ENCODE results near the gene RXRB. TPM values are rescaled to one million over a fixed set of nuclear protein-coding genes. Genes with fewer than 3 reads are reported as not detected.

Gene RXRB
- total and polyA plus RNA-seq, 8 donors = 2.9 to 50.4 (median 16.6) TPM

DNA sequence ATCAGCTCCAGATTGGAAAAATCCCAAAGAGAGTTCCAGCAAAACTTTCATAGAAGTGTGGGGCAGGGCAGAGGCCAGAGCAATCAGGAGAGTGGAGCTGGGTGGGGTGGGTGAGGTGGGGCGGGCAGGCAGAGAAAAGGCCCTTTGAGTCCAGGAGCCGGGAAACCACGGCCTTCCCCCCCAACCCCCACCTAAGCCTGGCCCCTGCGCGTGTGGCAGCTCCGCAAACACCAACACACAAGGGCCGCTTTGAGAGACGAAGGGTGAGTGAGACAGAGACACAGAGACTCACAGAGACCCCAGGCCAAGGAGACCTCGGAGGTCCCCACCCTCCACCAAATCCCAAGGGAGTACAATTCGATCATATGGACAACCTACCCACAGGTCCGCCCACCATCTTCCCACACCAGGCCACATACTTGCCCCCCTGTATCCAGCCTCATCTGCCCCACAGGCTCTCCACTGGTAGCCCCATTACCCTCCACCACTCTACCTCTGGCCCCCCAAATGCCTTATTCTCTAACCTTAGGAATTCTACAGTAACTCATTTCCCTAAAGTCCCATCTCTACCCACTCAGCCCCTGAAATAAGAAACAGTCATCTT is 9.9 kb downstream of the RXRB start:
- WGBS, 5 donors = 66 to 81% (median 72%) methylated on average over 9 to 11 of the region's 11 CpGs
- no peak overlapping the region for H3K4me3 ChIP-seq
- H3K27me3 ChIP-seq = peaks cover 0 to 41% (median 18%) of the 10 kb centered on the region in 3 donors
- H3K27ac ChIP-seq = no peak overlapping the region
- TF ChIP-seq EP300 (IDR thresholded peaks at IDR 0.05) = no peak
- no peak for TF ChIP-seq POLR2A (IDR thresholded peaks at IDR 0.05)
- no peak for TF ChIP-seq POLR2AphosphoS5 (IDR thresholded peaks at IDR 0.05)
- TF ChIP-seq, protein P1, sequence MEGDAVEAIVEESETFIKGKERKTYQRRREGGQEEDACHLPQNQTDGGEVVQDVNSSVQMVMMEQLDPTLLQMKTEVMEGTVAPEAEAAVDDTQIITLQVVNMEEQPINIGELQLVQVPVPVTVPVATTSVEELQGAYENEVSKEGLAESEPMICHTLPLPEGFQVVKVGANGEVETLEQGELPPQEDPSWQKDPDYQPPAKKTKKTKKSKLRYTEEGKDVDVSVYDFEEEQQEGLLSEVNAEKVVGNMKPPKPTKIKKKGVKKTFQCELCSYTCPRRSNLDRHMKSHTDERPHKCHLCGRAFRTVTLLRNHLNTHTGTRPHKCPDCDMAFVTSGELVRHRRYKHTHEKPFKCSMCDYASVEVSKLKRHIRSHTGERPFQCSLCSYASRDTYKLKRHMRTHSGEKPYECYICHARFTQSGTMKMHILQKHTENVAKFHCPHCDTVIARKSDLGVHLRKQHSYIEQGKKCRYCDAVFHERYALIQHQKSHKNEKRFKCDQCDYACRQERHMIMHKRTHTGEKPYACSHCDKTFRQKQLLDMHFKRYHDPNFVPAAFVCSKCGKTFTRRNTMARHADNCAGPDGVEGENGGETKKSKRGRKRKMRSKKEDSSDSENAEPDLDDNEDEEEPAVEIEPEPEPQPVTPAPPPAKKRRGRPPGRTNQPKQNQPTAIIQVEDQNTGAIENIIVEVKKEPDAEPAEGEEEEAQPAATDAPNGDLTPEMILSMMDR (IDR thresholded peaks at IDR 0.05) = no peak
- intact Hi-C loops (cut with DNase I; ENCODE audit: low total_unique reads) = no loop called here
- DNase-seq = no peak
- H3K9me3 ChIP-seq = no peaks in the 10 kb centered on the region
- H3K36me3 ChIP-seq = peaks cover 17 to 18% (median 17%) of the 10 kb centered on the region in 4 donors
- H3K4me1 ChIP-seq = peaks cover 12 to 23% (median 17%) of the 10 kb centered on the region in 4 donors

DNA sequence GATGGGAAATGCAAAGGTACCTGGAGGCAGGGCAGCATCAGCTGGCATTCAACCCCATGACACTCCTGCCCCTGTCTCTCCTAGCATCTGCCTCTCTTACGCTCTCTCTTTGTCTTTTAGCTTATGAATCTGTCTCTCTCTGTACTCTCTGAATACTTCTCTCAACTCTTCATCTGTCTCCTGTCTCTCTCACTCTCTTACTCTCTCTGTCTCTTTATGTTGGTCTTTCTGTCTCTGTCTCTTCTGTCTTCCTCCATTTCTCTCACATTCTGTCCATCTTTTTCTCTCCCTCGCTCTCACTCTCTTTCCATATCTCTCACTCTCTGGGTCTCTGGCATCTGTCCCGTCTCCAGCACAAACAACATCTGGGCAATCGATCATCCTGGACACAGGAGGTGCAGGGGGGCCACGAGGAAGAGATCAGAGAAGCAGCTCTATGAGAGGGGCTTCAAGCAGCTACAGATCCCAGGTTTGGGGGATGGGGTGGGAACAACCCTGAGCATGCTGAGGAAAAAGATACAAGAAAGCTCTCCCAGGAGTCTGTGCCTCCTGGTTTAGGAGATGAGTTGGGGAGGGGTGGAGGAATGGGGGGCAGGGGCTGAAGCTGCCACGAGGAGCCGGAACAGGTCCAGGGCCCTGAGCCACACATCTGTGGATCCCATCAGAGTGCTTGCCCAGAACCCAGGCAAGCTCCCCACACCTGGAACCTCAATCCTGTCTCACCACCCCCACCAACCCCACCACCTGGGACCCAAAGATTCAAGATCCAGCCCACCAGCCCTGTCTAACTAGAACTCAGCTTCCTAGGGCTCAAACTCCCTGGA is 10.6 kb downstream of the RXRB start:
- intact Hi-C loops (cut with DNase I; ENCODE audit: low total_unique reads) = no loop called here
- no peak overlapping the region for H3K27ac ChIP-seq
- DNase-seq = no peak
- H3K9me3 ChIP-seq = no peaks in the 10 kb centered on the region
- H3K36me3 ChIP-seq = peaks cover 9 to 11% (median 10%) of the 10 kb centered on the region in 4 donors
- H3K4me1 ChIP-seq = peaks cover 12 to 23% (median 17%) of the 10 kb centered on the region in 4 donors
- H3K4me3 ChIP-seq = no peak overlapping the region
- TF ChIP-seq POLR2A (IDR thresholded peaks at IDR 0.05) (no peak), EP300 (IDR thresholded peaks at IDR 0.05) (no peak), POLR2AphosphoS5 (IDR thresholded peaks at IDR 0.05) (no peak)
- TF ChIP-seq, protein P1 (IDR thresholded peaks at IDR 0.05) = no peak
- H3K27me3 ChIP-seq = peaks cover 0 to 47% (median 18%) of the 10 kb centered on the region in 3 donors
- 55 to 75% (median 72%) methylated on average over 7 of the region's 7 CpGs for WGBS, 5 donors

DNA sequence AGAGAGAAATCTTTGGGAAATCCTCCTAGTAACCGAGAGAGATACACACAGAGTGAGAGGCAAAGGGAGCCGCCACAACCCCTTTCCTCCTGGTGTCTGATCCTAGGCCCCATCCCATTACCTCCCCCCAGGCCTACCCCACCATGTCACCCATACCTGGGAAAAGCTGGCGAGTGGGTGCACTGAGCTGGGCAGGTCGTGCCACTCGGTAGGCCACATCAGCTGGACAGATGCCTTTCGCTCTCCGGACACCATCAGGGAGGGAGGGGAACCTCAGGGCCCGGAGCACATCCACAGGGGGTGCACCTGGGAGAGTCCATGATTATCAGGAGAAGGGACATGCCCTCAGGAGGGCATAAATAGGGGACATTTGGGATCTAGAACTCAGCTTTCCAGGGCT is 11.3 kb downstream of the RXRB start:
- peaks cover 12 to 23% (median 17%) of the 10 kb centered on the region in 4 donors for H3K4me1 ChIP-seq
- WGBS, 5 donors = 84 to 92% (median 88%) methylated on average over 8 of the region's 8 CpGs
- intact Hi-C loops (cut with DNase I; ENCODE audit: low total_unique reads) = no loop called here
- TF ChIP-seq, protein P1 (IDR thresholded peaks at IDR 0.05) = no peak
- TF ChIP-seq EP300 (IDR thresholded peaks at IDR 0.05) = no peak
- TF ChIP-seq POLR2A (IDR thresholded peaks at IDR 0.05) = no peak
- no peak for TF ChIP-seq POLR2AphosphoS5 (IDR thresholded peaks at IDR 0.05)
- DNase-seq = no peak
- no peak overlapping the region for H3K27ac ChIP-seq
- H3K27me3 ChIP-seq = peaks cover 0 to 50% (median 18%) of the 10 kb centered on the region in 3 donors
- peaks cover 2 to 4% (median 3%) of the 10 kb centered on the region in 4 donors for H3K36me3 ChIP-seq
- H3K4me3 ChIP-seq = no peak overlapping the region
- no peaks in the 10 kb centered on the region for H3K9me3 ChIP-seq

DNA sequence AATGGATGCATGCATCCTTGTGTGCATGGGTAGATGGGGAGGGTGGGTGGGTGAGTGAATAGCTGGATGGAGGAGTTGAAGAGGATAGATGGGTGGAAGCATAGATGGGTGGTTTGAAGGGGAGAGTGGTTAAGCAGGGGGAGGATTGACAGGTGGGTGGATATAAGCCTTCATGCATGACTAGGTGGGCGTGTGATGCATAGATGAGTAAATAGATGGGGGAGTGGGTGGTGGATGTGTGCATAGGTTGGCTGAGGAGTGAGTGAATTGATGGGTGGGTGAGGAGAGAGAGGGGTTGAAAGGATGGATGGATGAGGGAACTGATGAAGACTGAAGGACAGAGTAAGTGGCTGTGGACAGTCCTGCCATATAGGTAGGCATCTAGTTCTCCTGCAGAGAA is 12.7 kb downstream of the RXRB start:
- no peaks in the 10 kb centered on the region for H3K9me3 ChIP-seq
- 76 to 92% (median 89%) methylated on average over 1 of the region's 1 CpG for WGBS, 5 donors

More for the DNA sequence above, 12.7 kb downstream of the RXRB start:
- peaks cover 9 to 17% (median 11%) of the 10 kb centered on the region in 4 donors for H3K4me1 ChIP-seq
- no peak for DNase-seq
- peaks cover 0 to 42% (median 17%) of the 10 kb centered on the region in 3 donors for H3K27me3 ChIP-seq
- TF ChIP-seq POLR2AphosphoS5 (IDR thresholded peaks at IDR 0.05) (no peak), POLR2A (IDR thresholded peaks at IDR 0.05) (no peak), EP300 (IDR thresholded peaks at IDR 0.05) (no peak)
- TF ChIP-seq, protein P1 (IDR thresholded peaks at IDR 0.05) = no peak
- no peak overlapping the region for H3K27ac ChIP-seq
- intact Hi-C loops (cut with DNase I; ENCODE audit: low total_unique reads) = no loop called here
- H3K4me3 ChIP-seq = no peak overlapping the region
- H3K36me3 ChIP-seq = no peaks in the 10 kb centered on the region
